KOPT-K1 (cell line): ENCODE data around the gene C16orf78.

Experiments used
- H3K27ac ChIP-seq: fragments of 200-600 bp; sonication (generic); 2 replicates; pipeline ENCODE4 v1.5.1; 2016; ENCODE audit warnings: antibody characterized with exemption, mild to moderate bottlenecking, low read depth, low read length; ENCODE audit not compliant: poor library complexity, severe bottlenecking
- H3K36me3 ChIP-seq: fragments of 200-600 bp; sonication (generic); 2 replicates; pipeline ENCODE4 v1.5.1; 2017; ENCODE audit warnings: antibody characterized with exemption, mild to moderate bottlenecking, low read length, moderate library complexity; ENCODE audit not compliant: insufficient read depth
- H3K9me3 ChIP-seq: fragments of 200-600 bp; sonication (generic); 2 replicates; pipeline ENCODE4 v1.5.1; 2017; ENCODE audit warnings: antibody characterized with exemption, low read length, mild to moderate bottlenecking; ENCODE audit not compliant: insufficient read depth, poor library complexity, severe bottlenecking

C16orf78 gene, protein sequence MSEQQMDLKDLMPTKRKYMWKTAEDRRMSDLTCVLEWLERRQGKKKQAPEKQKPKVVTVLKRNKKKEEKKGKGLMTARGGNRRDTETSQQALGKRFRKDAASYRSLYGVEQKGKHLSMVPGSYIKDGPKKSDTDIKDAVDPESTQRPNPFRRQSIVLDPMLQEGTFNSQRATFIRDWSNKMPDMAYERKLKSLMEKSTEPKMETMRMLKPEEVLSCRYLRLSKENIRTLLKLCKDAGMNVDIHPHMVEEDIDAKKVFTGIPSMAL

GRCh38 chr16:49373504-49373903 is at the start of gene C16orf78:
Gene C16orf78, plus strand, starts transcription at chr16:49373804. Its CDS starts 136 bp downstream, at chr16:49373940.
- Histone ChIP-seq H3K36me3 (no peaks in the 10 kb centered on the region), H3K9me3 (peaks cover 6% of the 10 kb centered on the region), H3K27ac (no peak within 1 kb of the TSS)

DNA sequence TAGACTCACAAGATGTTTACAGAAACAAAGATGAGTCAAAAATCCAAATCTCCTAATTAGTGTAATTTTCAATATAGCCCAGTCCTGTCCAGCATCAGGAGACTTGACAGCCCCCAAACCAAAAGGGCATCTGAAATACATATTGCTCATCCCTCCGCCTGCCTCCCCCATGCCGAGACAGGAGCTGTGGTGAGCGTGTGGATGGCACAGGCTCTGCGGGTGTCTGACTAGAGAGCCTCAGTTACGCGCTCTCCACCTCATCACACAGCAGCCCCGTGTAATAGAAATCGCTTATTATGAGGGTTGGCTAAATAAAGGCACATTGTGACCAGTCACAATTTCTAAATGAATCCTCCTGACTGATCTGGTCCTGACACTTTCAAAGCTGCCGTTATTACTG is 48.9 kb upstream of the C16orf78 start:
- no peak overlapping the region for H3K27ac ChIP-seq
- no peaks in the 10 kb centered on the region for H3K36me3 ChIP-seq
- H3K9me3 ChIP-seq = peaks cover 3% of the 10 kb centered on the region

- no peaks in the 10 kb centered on the region for H3K9me3 ChIP-seq
- H3K27ac ChIP-seq = no peak overlapping the region
- H3K36me3 ChIP-seq = no peaks in the 10 kb centered on the region
Measured at GRCh38 chr16:49327466-49327865, 46.1 kb upstream of the C16orf78 start.

DNA sequence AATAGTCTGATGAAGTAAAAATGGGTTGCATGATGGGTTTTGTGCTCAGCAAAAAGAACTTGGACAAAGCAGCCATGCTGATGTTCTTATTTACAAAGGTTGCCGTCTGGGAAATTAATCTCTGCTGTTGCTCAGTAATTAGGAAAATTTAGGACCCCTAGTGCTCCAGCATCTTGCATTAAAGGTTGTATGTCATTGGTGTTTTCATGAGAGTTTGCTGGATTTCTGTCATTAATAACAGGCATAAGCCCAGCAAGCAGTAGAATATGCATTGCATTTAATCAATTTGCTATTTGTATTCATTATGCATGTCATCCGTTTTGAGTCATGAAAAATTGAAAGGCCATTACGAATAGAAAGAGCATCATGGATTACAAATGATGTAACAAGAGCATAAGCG is 45.3 kb upstream of the C16orf78 start:
- no peaks in the 10 kb centered on the region for H3K9me3 ChIP-seq
- H3K27ac ChIP-seq = no peak overlapping the region

DNA sequence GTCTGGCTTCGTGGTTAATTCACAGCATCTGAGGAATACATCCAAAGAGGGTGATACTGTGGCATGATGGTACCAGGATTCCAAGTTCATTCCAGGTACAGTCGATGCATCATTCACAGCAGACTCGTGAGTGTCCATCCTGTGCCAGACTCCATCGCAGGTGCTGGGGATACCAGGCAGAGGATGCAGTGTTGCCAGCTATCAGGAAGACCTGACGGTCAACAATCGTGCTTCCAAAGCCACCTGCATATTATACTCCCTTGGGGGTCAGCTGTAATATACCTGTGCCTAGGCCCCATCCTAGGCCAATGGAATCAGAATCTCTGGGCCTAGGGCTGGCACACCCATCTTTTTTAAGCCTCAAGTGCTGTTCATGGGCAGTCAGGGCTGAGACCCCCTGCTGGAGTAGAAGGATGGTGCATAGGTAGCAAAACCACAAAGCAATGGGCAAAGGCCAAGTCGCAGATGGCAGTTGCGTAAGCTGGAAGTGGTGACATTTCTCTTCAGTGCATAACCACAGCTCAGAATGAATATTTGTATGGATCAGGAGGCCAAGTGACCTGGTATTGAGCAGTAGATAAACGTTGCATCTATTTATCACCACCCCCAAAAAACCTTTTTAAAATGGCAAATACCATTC is 42.9 kb upstream of the C16orf78 start:
- Histone ChIP-seq H3K9me3 (no peaks in the 10 kb centered on the region), H3K36me3 (no peaks in the 10 kb centered on the region), H3K27ac (no peak overlapping the region)

More for the DNA sequence above, 45.3 kb upstream of the C16orf78 start:
- H3K36me3 ChIP-seq = no peaks in the 10 kb centered on the region

DNA sequence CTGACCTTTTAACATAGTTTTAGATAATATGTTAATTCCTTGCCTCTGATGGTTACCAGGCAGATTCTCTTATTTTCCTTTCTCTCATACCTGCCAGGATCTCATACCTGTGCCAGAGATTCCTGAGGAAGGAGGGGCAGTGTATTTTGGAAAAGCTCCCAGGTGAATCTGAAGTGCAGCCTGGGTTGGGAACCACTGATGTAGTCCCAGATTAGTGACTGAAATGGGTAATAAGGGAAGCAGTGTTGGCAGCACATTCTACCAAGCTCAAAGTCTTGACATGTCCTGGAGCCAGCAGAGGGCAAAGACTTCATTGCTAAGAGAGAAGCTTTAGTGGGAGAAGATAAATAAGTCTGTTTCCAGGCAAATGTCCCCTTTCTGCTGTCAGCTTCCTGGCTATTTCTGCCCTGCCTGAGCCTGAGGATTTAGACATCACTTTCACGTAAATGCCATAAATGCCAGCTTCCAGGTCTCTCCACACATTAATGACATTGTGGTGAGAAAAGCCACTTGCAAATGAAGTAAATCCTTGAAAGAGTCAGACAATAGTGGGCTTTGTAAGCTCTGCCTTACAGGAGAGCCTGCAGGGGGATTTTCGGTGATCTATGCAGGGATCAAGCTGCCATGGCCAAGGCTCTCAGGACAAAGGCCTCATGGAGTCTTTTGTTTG is 40.9 kb upstream of the C16orf78 start:
- Histone ChIP-seq H3K27ac (no peak overlapping the region), H3K9me3 (no peaks in the 10 kb centered on the region), H3K36me3 (no peaks in the 10 kb centered on the region)

DNA sequence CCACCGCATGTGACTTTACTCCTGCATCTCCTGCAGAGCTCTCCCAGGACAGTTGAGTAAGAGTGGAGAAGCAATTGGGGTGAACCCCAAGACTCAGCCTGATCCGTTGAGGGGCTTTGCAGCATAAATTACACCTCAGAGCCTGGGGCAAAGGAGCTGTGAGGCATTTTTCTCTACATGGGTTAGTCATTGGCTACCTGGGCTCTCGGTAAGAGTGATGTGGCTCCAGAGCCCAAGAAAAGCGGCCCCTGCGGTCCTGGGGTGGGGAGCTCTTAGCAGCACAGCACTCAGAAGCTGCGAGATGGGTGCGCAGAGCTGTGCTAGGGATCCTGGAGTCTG is 40.4 kb upstream of the C16orf78 start:
- no peaks in the 10 kb centered on the region for H3K36me3 ChIP-seq
- H3K9me3 ChIP-seq = no peaks in the 10 kb centered on the region
- no peak overlapping the region for H3K27ac ChIP-seq

- Histone ChIP-seq H3K9me3 (no peaks in the 10 kb centered on the region), H3K27ac (no peak overlapping the region), H3K36me3 (no peaks in the 10 kb centered on the region)
Measured at GRCh38 chr16:49335828-49336227, 37.8 kb upstream of the C16orf78 start.

DNA sequence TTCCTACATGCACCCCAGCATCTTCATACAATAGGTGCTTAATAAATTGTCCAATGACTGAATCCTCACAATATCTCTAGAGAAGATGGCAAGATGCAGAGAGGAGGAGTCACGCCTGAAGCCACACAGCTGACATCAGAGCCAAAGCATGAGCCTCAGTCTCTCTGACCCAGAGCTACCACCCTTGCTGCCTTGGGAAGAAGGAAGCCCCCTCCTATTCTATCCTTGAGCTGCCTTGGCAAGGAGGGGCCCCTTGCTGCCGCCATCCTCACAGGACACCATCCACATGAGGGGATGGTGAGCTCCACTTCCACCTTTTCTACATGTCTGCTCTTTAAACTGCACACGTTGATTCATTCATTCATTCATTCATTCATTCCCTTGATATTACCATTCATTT is 37.0 kb upstream of the C16orf78 start:
- Histone ChIP-seq H3K36me3 (no peaks in the 10 kb centered on the region), H3K27ac (no peak overlapping the region), H3K9me3 (no peaks in the 10 kb centered on the region)

- no peak overlapping the region for H3K27ac ChIP-seq
- H3K36me3 ChIP-seq = no peaks in the 10 kb centered on the region
- H3K9me3 ChIP-seq = no peaks in the 10 kb centered on the region
Measured at GRCh38 chr16:49337814-49338350, 35.7 kb upstream of the C16orf78 start.

- Histone ChIP-seq H3K9me3 (no peaks in the 10 kb centered on the region), H3K36me3 (no peaks in the 10 kb centered on the region), H3K27ac (no peak overlapping the region)
Measured at GRCh38 chr16:49338611-49339265, 34.9 kb upstream of the C16orf78 start.

DNA sequence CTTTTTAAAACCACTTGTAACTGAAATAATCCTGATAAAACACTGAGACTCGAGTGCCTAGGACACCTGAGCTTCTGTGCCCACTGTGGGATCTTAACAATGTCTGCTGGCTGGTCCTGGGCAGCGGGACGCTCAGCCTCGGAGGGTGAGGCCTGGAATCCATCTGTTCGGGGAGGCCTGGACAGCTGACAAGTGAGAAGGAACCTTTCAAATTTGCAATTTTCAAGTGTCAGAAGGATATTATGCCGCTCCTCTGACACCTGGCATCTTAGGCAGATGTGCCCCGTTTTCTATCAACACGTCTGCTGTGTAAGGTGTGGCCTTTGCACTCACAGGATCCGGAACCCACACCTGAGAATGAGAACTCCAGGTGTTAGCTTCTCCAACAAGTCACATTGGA is 33.1 kb upstream of the C16orf78 start:
- Histone ChIP-seq H3K36me3 (no peaks in the 10 kb centered on the region), H3K9me3 (no peaks in the 10 kb centered on the region), H3K27ac (no peak overlapping the region)

DNA sequence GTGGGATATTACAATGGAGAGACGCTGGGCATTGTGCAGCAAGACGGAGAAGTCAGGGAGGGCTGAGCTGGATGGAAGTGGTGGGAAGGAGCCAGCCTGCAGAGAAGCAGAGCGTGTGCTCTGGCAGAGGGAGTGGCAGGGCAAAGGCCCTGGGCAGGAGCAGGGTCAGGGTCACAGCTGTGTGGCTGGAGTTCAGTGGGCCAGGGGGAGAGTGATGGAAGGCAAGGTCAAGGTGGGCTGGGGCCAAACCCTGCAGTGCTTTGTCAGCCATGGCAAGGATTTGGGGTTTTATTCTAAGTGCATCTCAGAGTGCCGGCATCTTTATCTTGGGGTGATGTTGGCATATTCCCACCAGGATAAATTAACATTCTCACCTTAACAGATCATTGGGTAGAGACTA is 31.9 kb upstream of the C16orf78 start:
- H3K9me3 ChIP-seq = no peaks in the 10 kb centered on the region
- H3K27ac ChIP-seq = no peak overlapping the region
- H3K36me3 ChIP-seq = no peaks in the 10 kb centered on the region

DNA sequence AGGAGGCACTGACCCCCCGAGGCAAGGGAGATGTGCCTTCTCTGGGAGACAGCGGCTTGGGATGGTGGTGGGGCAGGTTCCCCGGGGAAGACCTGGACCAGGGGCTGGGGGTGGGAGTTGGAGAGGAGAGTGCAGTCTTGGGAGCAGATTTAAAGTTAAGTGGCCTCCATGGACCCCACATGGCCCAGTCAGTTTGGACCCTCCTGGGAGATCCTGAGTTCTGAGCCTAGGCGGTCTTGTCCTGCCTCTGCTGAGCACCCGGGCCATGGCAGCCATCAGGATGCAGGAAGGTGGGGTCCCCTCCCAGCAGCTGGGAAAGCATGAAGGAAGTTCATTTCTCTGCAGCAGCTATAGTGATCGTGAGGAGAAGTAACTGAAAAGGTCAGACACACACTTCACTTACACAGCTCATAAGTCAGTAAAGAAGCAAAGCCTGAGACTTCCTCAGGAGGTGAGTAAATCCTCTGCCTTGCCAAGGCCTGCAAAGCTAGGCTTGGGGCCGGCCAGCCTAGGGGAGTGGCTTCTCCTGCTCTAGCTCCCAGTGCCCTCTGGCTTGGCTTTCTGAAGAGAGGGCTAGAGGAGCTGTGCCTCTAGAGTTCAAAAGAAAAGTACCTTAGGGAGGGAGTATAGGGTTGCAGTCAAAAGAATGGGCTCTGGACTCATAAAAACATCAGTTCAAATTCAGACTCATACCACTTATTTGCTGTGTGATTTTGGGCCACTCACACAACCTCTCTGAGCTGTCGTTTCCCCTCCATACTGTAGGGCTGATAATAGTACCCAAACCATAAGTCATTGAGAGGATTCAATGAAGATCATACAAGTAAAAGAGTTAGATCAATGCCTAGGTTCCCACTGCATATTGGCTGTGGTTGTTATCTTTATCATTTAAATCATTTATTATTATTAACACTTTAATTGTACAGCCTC is 31.0 kb upstream of the C16orf78 start:
- H3K36me3 ChIP-seq = no peaks in the 10 kb centered on the region
- no peaks in the 10 kb centered on the region for H3K9me3 ChIP-seq
- no peak overlapping the region for H3K27ac ChIP-seq
